BJ (cell line): Measurements from ENCODE around the gene MRPS2. TPM values are rescaled to one million over a fixed set of nuclear protein-coding genes. Genes with fewer than 3 reads are reported as not detected.
"Not testable (repeated sequence)": the region's sequence is repeated elsewhere in the genome, so short reads cannot be mapped to it uniquely, and the experiment has no call there.

Experiments used
- CTCF ChIA-PET: fragments of 350-600 bp; formaldehyde crosslinking; extraction: SDS; loops from one replicate; lab custom pipeline; 2021; ENCODE audit warnings: antibody characterized with exemption, inconsistent platforms; lab: Yijun Ruan, JAX
- POLR2A ChIA-PET: fragments of 300-600 bp; sonication (Branson Sonifier 250); formaldehyde crosslinking; extraction: SDS; loops from one replicate; lab custom pipeline; 2021; ENCODE audit warnings: antibody characterized with exemption; lab: Charles Lee
- DNase-seq: peaks from one replicate; pipeline ENCODE4 v3.0.0-alpha.2; 2011; ENCODE audit warnings: low read depth
- H3K27me3 ChIP-seq: 2 replicates; pipeline ENCODE4 v1.6.0; 2011; ENCODE audit warnings: low read length; ENCODE audit not compliant: control insufficient read depth, insufficient read depth
- H3K36me3 ChIP-seq: 2 replicates; pipeline ENCODE4 v1.5.1; 2011; ENCODE audit warnings: low read length; ENCODE audit not compliant: control insufficient read depth, insufficient read depth
- H3K4me3 ChIP-seq: 2 replicates; pipeline ENCODE4 v1.5.1; 2011; ENCODE audit warnings: low read depth, mild to moderate bottlenecking, control low read depth, low read length
- CTCF ChIP-seq: IDR thresholded peaks from 2 replicates; pipeline ENCODE4 v1.5.1; 2011; ENCODE audit warnings: low read depth, mild to moderate bottlenecking, control low read depth, inconsistent platforms, low read length, moderate library complexity; ENCODE audit not compliant: insufficient read depth
- polyA minus RNA-seq: library from RNA; depleted of rRNA, polyadenylated mRNA; stranded (reverse); fragments of >200 nt; gene quantifications from 2 replicates; pipeline ENCODE4 v1.2.3, GENCODE V29; 2011; rRNA and poly(A)+ RNA removed
- polyA plus RNA-seq: library from polyadenylated mRNA; depleted of rRNA; stranded (reverse); fragments of >200 nt; gene quantifications from 2 replicates; pipeline ENCODE4 v1.2.3, GENCODE V29; 2011; rRNA removed

Gene MRPS2
- polyA plus RNA-seq (54.6 and 102 TPM in 2 replicates), polyA minus RNA-seq (45.3 and 86.9 TPM in 2 replicates)

- Histone ChIP-seq H3K27me3 (no peaks in the 10 kb centered on the region), H3K36me3 (peaks cover 30% of the 10 kb centered on the region), H3K4me3 (peak within 1 kb of the TSS; percentile 91)
- POLR2A ChIA-PET = no interaction called here
- TF ChIP-seq CTCF = peak; percentile 73
- DNase-seq = no peak
- CTCF ChIA-PET = interaction anchor here (2.0 kb wide), 1 partner anchor 20 kb away, joined by 8 read pairs; no protein-coding TSS in a partner anchor
Measured at GRCh38 chr9:135500525-135501260, at the start of gene MRPS2. Gene MRPS2, plus strand, starts transcription at chr9:135500682. Its CDS starts 29 bp downstream, at chr9:135500711.

GRCh38 chr9:135450956-135451355 is 49.5 kb upstream of the MRPS2 start:
- ChIA-PET POLR2A (no interaction called here), CTCF (no interaction called here)
- peaks cover 2% of the 10 kb centered on the region; the same call in 1 of the 2 replicates for H3K27me3 ChIP-seq
- no peaks in the 10 kb centered on the region for H3K36me3 ChIP-seq
- no peak overlapping the region for H3K4me3 ChIP-seq
- no peak for DNase-seq
- TF ChIP-seq CTCF = no peak

GRCh38 chr9:135451909-135452308 is 48.6 kb upstream of the MRPS2 start:
- POLR2A ChIA-PET, H3K4me3 ChIP-seq, H3K36me3 ChIP-seq, DNase-seq, H3K27me3 ChIP-seq: not testable (repeated sequence)
- CTCF ChIA-PET = interaction anchor here (1.2 kb wide), 1 partner anchor 8 kb away, joined by 3 read pairs; no protein-coding TSS in a partner anchor

GRCh38 chr9:135454737-135455136 is 45.7 kb upstream of the MRPS2 start:
- Histone ChIP-seq H3K4me3 (no peak overlapping the region), H3K36me3 (no peaks in the 10 kb centered on the region), H3K27me3 (no peaks in the 10 kb centered on the region; the same call in 1 of the 2 replicates)
- no peak for DNase-seq
- no peak for TF ChIP-seq CTCF
- ChIA-PET POLR2A (no interaction called here), CTCF (interaction anchor here (1.3 kb wide), 1 partner anchor 9 kb away, joined by 3 read pairs; no protein-coding TSS in a partner anchor)

GRCh38 chr9:135455401-135456030 is 45.0 kb upstream of the MRPS2 start:
- CTCF ChIA-PET = interaction anchor here (1.3 kb wide), 1 partner anchor 8 kb away, joined by 3 read pairs; no protein-coding TSS in a partner anchor

More at GRCh38 chr9:135455401-135456030, 45.0 kb upstream of the MRPS2 start:
- H3K4me3 ChIP-seq = no peak overlapping the region
- TF ChIP-seq CTCF = no peak
- H3K27me3 ChIP-seq = no peaks in the 10 kb centered on the region; the same call in 1 of the 2 replicates
- POLR2A ChIA-PET = no interaction called here
- H3K36me3 ChIP-seq = no peaks in the 10 kb centered on the region
- no peak for DNase-seq
